ENCODE data around the gene KCNQ4.

KCNQ4 gene

DNA sequence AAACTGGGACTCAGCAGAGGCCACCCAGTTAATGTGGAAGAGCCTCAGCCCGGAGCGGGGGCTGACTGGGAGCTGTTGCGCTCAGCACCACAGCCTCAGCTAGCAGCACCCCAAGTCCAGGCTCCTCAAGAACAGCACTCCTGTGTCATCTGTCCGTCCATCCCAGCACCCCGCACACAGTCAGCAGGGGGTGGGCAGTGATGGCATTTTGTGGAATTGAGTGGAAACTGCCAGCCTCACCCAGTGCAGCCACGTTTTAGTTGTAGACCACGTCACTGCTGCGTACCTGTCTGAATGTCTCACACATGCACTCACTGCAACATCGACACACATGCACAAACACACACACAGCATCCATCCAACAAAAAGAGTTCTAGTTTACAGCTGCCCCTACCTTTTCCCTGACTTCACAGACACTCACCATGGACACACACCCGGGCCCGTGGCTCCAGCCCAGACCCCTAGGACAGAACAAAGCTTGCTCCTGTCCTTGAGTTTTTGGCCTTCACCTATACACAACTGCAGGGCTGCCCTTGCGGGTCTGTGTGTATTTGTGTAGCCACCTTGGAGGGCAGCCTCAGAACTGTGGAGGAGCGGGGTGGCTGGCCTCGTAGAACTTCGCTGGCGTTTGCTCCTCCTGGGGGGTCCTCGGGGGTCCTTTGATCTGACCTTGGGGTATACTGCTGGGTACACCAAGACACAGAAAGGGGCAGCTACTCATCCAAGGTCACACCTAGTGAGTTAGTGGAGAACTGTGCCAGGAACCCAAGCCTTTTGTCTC lies 5.2 kb downstream of the KCNQ4 start:
- no peak overlapping the region for H3K4me3 ChIP-seq (ENCODE audit: extremely low read depth, insufficient read depth, low read length, poor library complexity, severe bottlenecking)
- no peaks in the 10 kb centered on the region for H3K9me3 ChIP-seq (ENCODE audit: control insufficient read depth, low read length)
- no peak overlapping the region for H3K27ac ChIP-seq (ENCODE audit: low read depth, low read length, severe bottlenecking)
- peaks cover 4% of the 10 kb centered on the region for H3K4me1 ChIP-seq (ENCODE audit: control insufficient read depth, insufficient read depth, low read length, poor library complexity, severe bottlenecking)
- H3K36me3 ChIP-seq (ENCODE audit: control insufficient read depth, insufficient read depth, low read length), result no peaks in the 10 kb centered on the region
- WGBS, 2 experiments (ENCODE audit: insufficient coverage in 2 of 2), result 81 to 85% methylated on average over 7 to 8 of the region's 17 CpGs

DNA sequence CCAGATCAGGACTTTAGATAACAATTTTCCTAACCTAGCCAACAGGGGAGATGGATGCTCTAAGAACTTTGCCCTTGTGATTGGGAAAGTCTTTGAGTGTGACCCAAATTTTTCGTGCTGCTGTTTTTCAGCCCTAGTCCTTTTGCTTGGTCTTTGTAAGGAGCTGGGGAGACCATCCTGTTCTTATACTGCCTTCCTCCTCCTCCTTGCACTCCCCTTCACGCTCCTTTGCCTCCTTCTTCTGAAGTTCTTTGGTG lies 5.7 kb downstream of the KCNQ4 start:
- 69 to 77% methylated on average over 2 of the region's 2 CpGs for WGBS, 2 experiments (ENCODE audit: insufficient coverage in 2 of 2)
- H3K9me3 ChIP-seq (ENCODE audit: control insufficient read depth, low read length), result no peaks in the 10 kb centered on the region

DNA sequence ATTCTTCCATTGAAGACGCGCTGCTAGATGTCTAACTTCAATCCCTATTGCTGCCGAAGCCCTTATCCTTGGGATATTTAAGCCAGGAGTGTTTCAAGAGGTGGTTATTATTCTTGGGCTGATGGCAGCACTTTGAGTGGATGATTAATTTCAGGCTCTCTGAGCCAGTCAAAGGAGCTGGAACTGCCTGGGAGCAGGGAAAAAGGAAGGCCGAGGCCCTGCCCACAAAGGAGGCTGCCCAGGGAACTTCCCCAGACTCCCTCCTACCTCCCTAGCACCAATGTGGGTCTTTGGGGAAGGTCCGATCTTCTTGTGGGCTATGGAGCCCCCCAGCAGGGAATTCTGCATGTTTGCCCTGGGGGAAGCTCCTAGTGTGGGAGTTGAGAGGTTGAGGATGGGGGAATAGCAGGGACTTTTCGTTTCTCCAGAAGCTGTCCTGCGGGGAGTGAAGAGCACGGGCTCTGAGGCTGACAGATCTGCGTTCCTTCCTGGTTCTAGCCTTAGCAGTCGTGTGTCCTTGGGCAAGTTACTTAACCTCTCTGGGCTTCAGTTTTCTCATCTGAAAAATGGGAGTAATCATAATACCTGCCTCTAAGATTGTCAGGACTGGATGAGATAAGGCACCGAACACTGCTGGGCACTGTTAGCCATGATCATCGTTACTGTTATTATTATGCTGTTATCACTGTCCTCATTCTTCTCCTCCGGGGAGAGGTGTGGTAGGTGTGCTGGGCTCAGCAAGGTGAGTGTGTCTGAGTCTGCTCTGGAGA lies 6.3 kb downstream of the KCNQ4 start:
- Histone ChIP-seq H3K4me3 (ENCODE audit: extremely low read depth, insufficient read depth, low read length, poor library complexity, severe bottlenecking) (no peak overlapping the region), H3K9me3 (ENCODE audit: control insufficient read depth, low read length) (no peaks in the 10 kb centered on the region), H3K27ac (ENCODE audit: low read depth, low read length, severe bottlenecking) (no peak overlapping the region), H3K36me3 (ENCODE audit: control insufficient read depth, insufficient read depth, low read length) (no peaks in the 10 kb centered on the region), H3K4me1 (ENCODE audit: control insufficient read depth, insufficient read depth, low read length, poor library complexity, severe bottlenecking) (peaks cover 4% of the 10 kb centered on the region)
- WGBS, 2 experiments (ENCODE audit: insufficient coverage in 2 of 2), result 76 to 83% methylated on average over 6 to 7 of the region's 13 CpGs

More for the DNA sequence above, 5.7 kb downstream of the KCNQ4 start:
- Histone ChIP-seq H3K27ac (ENCODE audit: low read depth, low read length, severe bottlenecking) (no peak overlapping the region), H3K4me3 (ENCODE audit: extremely low read depth, insufficient read depth, low read length, poor library complexity, severe bottlenecking) (no peak overlapping the region), H3K4me1 (ENCODE audit: control insufficient read depth, insufficient read depth, low read length, poor library complexity, severe bottlenecking) (peaks cover 4% of the 10 kb centered on the region), H3K36me3 (ENCODE audit: control insufficient read depth, insufficient read depth, low read length) (no peaks in the 10 kb centered on the region)

- H3K9me3 ChIP-seq (ENCODE audit: control insufficient read depth, low read length), result no peaks in the 10 kb centered on the region
- WGBS, 2 experiments (ENCODE audit: insufficient coverage in 2 of 2), result 74 to 76% methylated on average over 3 of the region's 7 CpGs
- H3K4me3 ChIP-seq (ENCODE audit: extremely low read depth, insufficient read depth, low read length, poor library complexity, severe bottlenecking), result no peak overlapping the region
- H3K4me1 ChIP-seq (ENCODE audit: control insufficient read depth, insufficient read depth, low read length, poor library complexity, severe bottlenecking), result peaks cover 4% of the 10 kb centered on the region
- no peaks in the 10 kb centered on the region for H3K36me3 ChIP-seq (ENCODE audit: control insufficient read depth, insufficient read depth, low read length)
- no peak overlapping the region for H3K27ac ChIP-seq (ENCODE audit: low read depth, low read length, severe bottlenecking)
These were observed 8.4 kb downstream of the KCNQ4 start for GRCh38 chr1:40792036-40792435.

DNA sequence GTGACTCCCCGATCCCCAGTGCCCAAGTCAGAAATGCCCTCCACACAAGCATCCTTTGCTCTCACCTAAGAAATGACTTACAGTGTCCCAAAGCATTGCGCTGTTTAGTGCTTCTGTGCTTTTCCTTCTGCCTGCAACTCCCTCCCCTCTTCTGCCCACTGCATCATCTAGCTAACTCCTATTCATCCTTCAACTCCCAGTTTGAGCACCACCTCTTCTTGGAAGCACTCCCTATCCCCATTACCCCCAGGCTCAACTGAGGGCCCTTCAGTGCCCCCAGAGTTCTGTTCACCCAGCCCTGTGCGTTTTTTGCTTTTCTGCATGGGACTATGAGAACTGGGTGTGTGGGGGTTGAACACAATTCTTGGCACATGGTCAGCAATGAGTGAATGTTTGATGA lies 10.0 kb downstream of the KCNQ4 start:
- Histone ChIP-seq H3K27ac (ENCODE audit: low read depth, low read length, severe bottlenecking) (no peak overlapping the region), H3K4me1 (ENCODE audit: control insufficient read depth, insufficient read depth, low read length, poor library complexity, severe bottlenecking) (no peaks in the 10 kb centered on the region), H3K9me3 (ENCODE audit: control insufficient read depth, low read length) (no peaks in the 10 kb centered on the region), H3K4me3 (ENCODE audit: extremely low read depth, insufficient read depth, low read length, poor library complexity, severe bottlenecking) (no peak overlapping the region), H3K36me3 (ENCODE audit: control insufficient read depth, insufficient read depth, low read length) (no peaks in the 10 kb centered on the region)
- WGBS, 2 experiments (ENCODE audit: insufficient coverage in 2 of 2), result 93 to 97% methylated on average over 2 to 3 of the region's 3 CpGs

DNA sequence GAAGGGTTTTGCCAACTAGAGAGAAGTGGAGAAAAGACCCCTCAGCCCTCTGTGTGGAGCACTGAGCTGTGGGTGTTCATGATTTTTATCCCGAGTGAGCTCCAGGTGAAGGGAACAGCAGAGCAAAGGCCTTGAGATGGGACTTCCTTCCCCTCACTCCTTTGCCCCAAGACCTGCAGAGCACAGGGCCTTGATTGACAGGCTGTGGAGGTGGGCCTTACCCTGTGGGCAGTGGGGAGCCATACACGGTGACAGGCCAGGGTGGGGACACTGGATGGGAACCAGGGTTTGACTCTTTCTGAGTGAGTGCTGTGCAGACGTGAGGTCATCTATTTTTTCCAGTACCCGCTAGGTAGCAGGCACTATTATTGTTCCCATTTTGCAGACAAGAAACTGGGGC lies 10.5 kb downstream of the KCNQ4 start:
- no peak overlapping the region for H3K27ac ChIP-seq (ENCODE audit: low read depth, low read length, severe bottlenecking)
- H3K4me3 ChIP-seq (ENCODE audit: extremely low read depth, insufficient read depth, low read length, poor library complexity, severe bottlenecking), result no peak overlapping the region
- no peaks in the 10 kb centered on the region for H3K36me3 ChIP-seq (ENCODE audit: control insufficient read depth, insufficient read depth, low read length)
- no peaks in the 10 kb centered on the region for H3K9me3 ChIP-seq (ENCODE audit: control insufficient read depth, low read length)
- no peaks in the 10 kb centered on the region for H3K4me1 ChIP-seq (ENCODE audit: control insufficient read depth, insufficient read depth, low read length, poor library complexity, severe bottlenecking)
- WGBS, 2 experiments (ENCODE audit: insufficient coverage in 2 of 2), result 87 to 100% methylated on average over 1 to 3 of the region's 4 CpGs

- H3K36me3 ChIP-seq (ENCODE audit: control insufficient read depth, insufficient read depth, low read length), result no peaks in the 10 kb centered on the region
- no peak overlapping the region for H3K4me3 ChIP-seq (ENCODE audit: extremely low read depth, insufficient read depth, low read length, poor library complexity, severe bottlenecking)
- 79 to 86% methylated on average over 7 to 8 of the region's 10 CpGs for WGBS, 2 experiments (ENCODE audit: insufficient coverage in 2 of 2)
- H3K4me1 ChIP-seq (ENCODE audit: control insufficient read depth, insufficient read depth, low read length, poor library complexity, severe bottlenecking), result no peaks in the 10 kb centered on the region
- H3K27ac ChIP-seq (ENCODE audit: low read depth, low read length, severe bottlenecking), result no peak overlapping the region
- no peaks in the 10 kb centered on the region for H3K9me3 ChIP-seq (ENCODE audit: control insufficient read depth, low read length)
These were observed 11.6 kb downstream of the KCNQ4 start for GRCh38 chr1:40794974-40795715.

GRCh38 chr1:40795811-40796586 lies 12.4 kb downstream of the KCNQ4 start:
- Histone ChIP-seq H3K4me1 (ENCODE audit: control insufficient read depth, insufficient read depth, low read length, poor library complexity, severe bottlenecking) (no peaks in the 10 kb centered on the region), H3K36me3 (ENCODE audit: control insufficient read depth, insufficient read depth, low read length) (no peaks in the 10 kb centered on the region), H3K9me3 (ENCODE audit: control insufficient read depth, low read length) (no peaks in the 10 kb centered on the region), H3K4me3 (ENCODE audit: extremely low read depth, insufficient read depth, low read length, poor library complexity, severe bottlenecking) (no peak overlapping the region), H3K27ac (ENCODE audit: low read depth, low read length, severe bottlenecking) (peak overlapping the region; percentile 41)
- 70 to 81% methylated on average over 5 to 9 of the region's 13 CpGs for WGBS, 2 experiments (ENCODE audit: insufficient coverage in 2 of 2)

GRCh38 chr1:40796939-40797667 lies 13.5 kb downstream of the KCNQ4 start:
- no peak overlapping the region for H3K4me3 ChIP-seq (ENCODE audit: extremely low read depth, insufficient read depth, low read length, poor library complexity, severe bottlenecking)
- H3K36me3 ChIP-seq (ENCODE audit: control insufficient read depth, insufficient read depth, low read length), result no peaks in the 10 kb centered on the region
- no peaks in the 10 kb centered on the region for H3K4me1 ChIP-seq (ENCODE audit: control insufficient read depth, insufficient read depth, low read length, poor library complexity, severe bottlenecking)
- 80 to 84% methylated on average over 7 to 8 of the region's 9 CpGs for WGBS, 2 experiments (ENCODE audit: insufficient coverage in 2 of 2)
- H3K9me3 ChIP-seq (ENCODE audit: control insufficient read depth, low read length), result no peaks in the 10 kb centered on the region
- H3K27ac ChIP-seq (ENCODE audit: low read depth, low read length, severe bottlenecking), result no peak overlapping the region

DNA sequence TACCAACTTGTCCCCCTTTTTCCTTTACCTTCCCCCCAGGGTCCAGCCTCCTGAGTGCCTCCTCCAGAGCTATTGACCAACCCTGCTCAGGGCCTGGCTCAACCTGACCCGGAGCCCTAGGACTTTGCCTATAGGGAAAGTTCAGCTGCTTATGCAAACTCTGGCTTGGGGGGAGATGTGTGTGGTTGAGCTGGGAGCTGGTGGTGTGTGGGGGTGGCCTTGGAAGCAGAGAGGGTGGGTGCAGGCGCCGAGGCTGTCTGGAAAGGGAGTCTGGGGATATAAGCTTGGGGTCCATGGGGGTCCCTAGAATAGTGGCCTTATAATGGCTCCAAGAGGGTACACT lies 14.1 kb downstream of the KCNQ4 start:
- no peaks in the 10 kb centered on the region for H3K36me3 ChIP-seq (ENCODE audit: control insufficient read depth, insufficient read depth, low read length)
- H3K27ac ChIP-seq (ENCODE audit: low read depth, low read length, severe bottlenecking), result no peak overlapping the region
- 80 to 93% methylated on average over 2 to 3 of the region's 3 CpGs for WGBS, 2 experiments (ENCODE audit: insufficient coverage in 2 of 2)
- H3K9me3 ChIP-seq (ENCODE audit: control insufficient read depth, low read length), result no peaks in the 10 kb centered on the region
- H3K4me1 ChIP-seq (ENCODE audit: control insufficient read depth, insufficient read depth, low read length, poor library complexity, severe bottlenecking), result no peaks in the 10 kb centered on the region
- no peak overlapping the region for H3K4me3 ChIP-seq (ENCODE audit: extremely low read depth, insufficient read depth, low read length, poor library complexity, severe bottlenecking)
